H1 (cell line): ENCODE data around the gene CHSY3. TPM values are rescaled to one million over a fixed set of nuclear protein-coding genes. Genes with fewer than 3 reads are reported as not detected.

ENCODE experiments used
- GABPA ChIP-seq: IDR thresholded peaks from 2 replicates; pipeline ENCODE4 v1.6.1; 2011; ENCODE audit warnings: mild to moderate bottlenecking, low read length, moderate library complexity, borderline replicate concordance; ENCODE audit not compliant: insufficient read depth
- polyA plus RNA-seq, 7 experiments: library from polyadenylated mRNA; depleted of rRNA in 3 of 7; stranded (reverse) in 5 of 7; unstranded in 2 of 7; fragments of >200 nt in 5 of 7; fragments of 200-250 nt in 2 of 7; gene quantifications; 1 replicate in 5 of 7; 2 replicates in 1 of 7; 4 replicates in 1 of 7; pipeline versions ENCODE4 v1.2.1 to v1.2.3, GENCODE V29; 2011 to 2013; ENCODE audit warnings: missing spikeins in 2 of 7, mixed read lengths in 2 of 7
- total RNA-seq: library from RNA; stranded (reverse); fragmentation: NEBNext Ultra II Directional; extraction: Animal tissue kit (Norgen Biotek cat#: 25700); gene quantifications from 2 replicates; pipeline ENCODE4 v1.2.1, GENCODE V29; 2021

The CHSY3 gene
- total and polyA plus RNA-seq, 2 of the 8 experiments (the other 6 are each of a cell fraction or from before 2014, with no cell fraction given) = 0.24 to 1.8 TPM

DNA sequence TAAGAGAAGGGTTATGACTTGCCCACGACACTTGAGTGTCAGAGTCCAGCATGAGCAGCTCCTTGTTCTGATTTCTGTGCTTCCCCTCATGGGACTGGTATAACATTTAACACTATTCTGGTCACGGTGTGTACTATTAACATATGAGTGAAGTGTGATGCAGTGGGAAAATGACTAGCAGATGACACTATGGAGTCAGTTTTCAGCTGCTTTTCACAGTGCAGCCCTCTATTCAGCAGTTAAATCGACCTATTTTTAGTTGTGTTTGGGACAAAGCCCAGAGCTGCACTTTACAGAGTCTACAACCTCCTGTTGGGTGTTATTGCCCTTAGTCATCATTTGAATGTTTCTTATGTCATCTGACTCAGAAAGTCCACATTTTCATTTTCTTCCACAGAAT, 59.1 kb downstream of the CHSY3 start (continued):
- no peak for TF ChIP-seq GABPA
